Parathyroid adenoma (tissue), 2 donors: ENCODE results near the gene SKI.

Experiments
- H2AFZ ChIP-seq: fragments of 300-600 bp; sonication (generic); one replicate; pipeline ENCODE4 v1.7.0; 2017; ENCODE audit warnings: antibody characterized with exemption, mild to moderate bottlenecking
- H3K27ac ChIP-seq: fragments of 300-600 bp; sonication (generic); one replicate; pipeline ENCODE4 v1.7.0; 2017
- H3K27me3 ChIP-seq: fragments of 300-600 bp; sonication (generic); one replicate; pipeline ENCODE4 v1.7.0; 2017; ENCODE audit warnings: low read length; ENCODE audit not compliant: control insufficient read depth, insufficient read depth
- H3K36me3 ChIP-seq: fragments of 300-600 bp; sonication (generic); one replicate; pipeline ENCODE4 v1.7.0; 2017; ENCODE audit warnings: low read length; ENCODE audit not compliant: control insufficient read depth, insufficient read depth
- H3K4me1 ChIP-seq: fragments of 300-600 bp; sonication (generic); one replicate; pipeline ENCODE4 v1.7.0; 2017; ENCODE audit warnings: control low read depth
- H3K4me2 ChIP-seq: fragments of 300-600 bp; sonication (generic); one replicate; pipeline ENCODE4 v1.7.0; 2017; ENCODE audit warnings: low read length
- H3K4me3 ChIP-seq: fragments of 300-600 bp; sonication (generic); one replicate; pipeline ENCODE4 v1.7.0; 2017; ENCODE audit warnings: low read depth, low read length
- H3K79me2 ChIP-seq: fragments of 300-600 bp; sonication (generic); one replicate; pipeline ENCODE4 v1.7.0; 2017; ENCODE audit warnings: control low read depth
- H3K9ac ChIP-seq: fragments of 300-600 bp; sonication (generic); one replicate; pipeline ENCODE4 v1.7.0; 2017; ENCODE audit warnings: mild to moderate bottlenecking
- H3K9me3 ChIP-seq: fragments of 300-600 bp; sonication (generic); one replicate; pipeline ENCODE4 v1.7.0; 2017; ENCODE audit warnings: low read length; ENCODE audit not compliant: control insufficient read depth
- CTCF ChIP-seq: fragments of 300-600 bp; sonication (generic); IDR thresholded peaks from one replicate; pipeline ENCODE4 v1.7.0; 2017; ENCODE audit warnings: antibody characterized with exemption, mild to moderate bottlenecking
- donor health status: primary hyperparathyroidism.

Gene SKI

GRCh38 chr1:2290595-2291510 is 62.7 kb downstream of the SKI start:
- no peak overlapping the region for H2AFZ ChIP-seq
- no peak overlapping the region for H3K4me3 ChIP-seq
- peaks cover 29% of the 10 kb centered on the region for H3K79me2 ChIP-seq
- H3K9me3 ChIP-seq: no peaks in the 10 kb centered on the region
- no peaks in the 10 kb centered on the region for H3K4me1 ChIP-seq
- H3K4me2 ChIP-seq: no peak overlapping the region
- peak overlapping the region; percentile 64 for H3K27ac ChIP-seq
- no peaks in the 10 kb centered on the region for H3K27me3 ChIP-seq
- no peak overlapping the region for H3K9ac ChIP-seq
- no peaks in the 10 kb centered on the region for H3K36me3 ChIP-seq
- no peak for TF ChIP-seq CTCF

- Histone ChIP-seq H3K4me2 (no peak overlapping the region), H3K36me3 (no peaks in the 10 kb centered on the region), H2AFZ (no peak overlapping the region), H3K4me1 (no peaks in the 10 kb centered on the region), H3K9me3 (no peaks in the 10 kb centered on the region), H3K27ac (no peak overlapping the region), H3K4me3 (no peak overlapping the region), H3K27me3 (no peaks in the 10 kb centered on the region), H3K79me2 (peaks cover 25% of the 10 kb centered on the region), H3K9ac (no peak overlapping the region)
- TF ChIP-seq CTCF: no peak
These were observed 63.5 kb downstream of the SKI start for GRCh38 chr1:2291577-2291976.

GRCh38 chr1:2292725-2293450 is 64.8 kb downstream of the SKI start:
- H3K4me1 ChIP-seq: no peaks in the 10 kb centered on the region

GRCh38 chr1:2294033-2294724 is 66.1 kb downstream of the SKI start:
- Histone ChIP-seq H3K9me3 (no peaks in the 10 kb centered on the region), H3K27ac (no peak overlapping the region), H3K4me1 (no peaks in the 10 kb centered on the region), H3K9ac (no peak overlapping the region), H3K36me3 (no peaks in the 10 kb centered on the region), H3K4me2 (no peak overlapping the region), H3K27me3 (no peaks in the 10 kb centered on the region), H2AFZ (no peak overlapping the region), H3K79me2 (peaks cover 19% of the 10 kb centered on the region), H3K4me3 (no peak overlapping the region)
- TF ChIP-seq CTCF: no peak

More at GRCh38 chr1:2292725-2293450, 64.8 kb downstream of the SKI start:
- H3K4me2 ChIP-seq: no peak overlapping the region
- no peak overlapping the region for H3K9ac ChIP-seq
- no peak overlapping the region for H3K27ac ChIP-seq
- H3K27me3 ChIP-seq: no peaks in the 10 kb centered on the region
- peaks cover 24% of the 10 kb centered on the region for H3K79me2 ChIP-seq
- no peak for TF ChIP-seq CTCF
- no peaks in the 10 kb centered on the region for H3K36me3 ChIP-seq
- H3K9me3 ChIP-seq: no peaks in the 10 kb centered on the region
- no peak overlapping the region for H3K4me3 ChIP-seq
- H2AFZ ChIP-seq: no peak overlapping the region
